IPS-NIHi7 (cell line): ENCODE results near the gene TPH1.
"Not testable (repeated sequence)": the region's sequence is repeated elsewhere in the genome, so short reads cannot be mapped to it uniquely, and the experiment has no call there.

ENCODE experiments used
- DNase-seq: peaks from one replicate; pipeline ENCODE4 v3.0.0; 2012; ENCODE audit warnings: mixed read lengths; ENCODE audit errors: extremely low spot score

TPH1 gene

DNA sequence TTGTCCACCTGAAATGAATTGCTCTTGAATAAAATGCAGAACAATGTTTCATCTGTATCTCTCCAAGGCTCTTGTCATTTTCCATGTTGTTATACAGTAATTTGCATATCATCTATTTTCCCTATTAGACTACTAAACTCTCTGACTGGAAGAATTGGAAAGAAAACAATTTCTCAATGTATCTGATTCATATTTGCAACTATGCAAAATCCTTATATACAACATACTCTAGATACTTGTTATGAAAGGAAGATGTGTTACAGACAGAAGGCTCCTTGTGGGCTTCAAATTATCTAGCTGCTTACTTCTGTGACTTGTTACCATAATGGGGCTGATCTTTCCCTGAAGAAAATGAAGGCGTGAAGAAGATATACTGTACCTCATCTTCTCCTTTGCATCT is 23.6 kb downstream of the TPH1 start:
- no peak for DNase-seq

DNA sequence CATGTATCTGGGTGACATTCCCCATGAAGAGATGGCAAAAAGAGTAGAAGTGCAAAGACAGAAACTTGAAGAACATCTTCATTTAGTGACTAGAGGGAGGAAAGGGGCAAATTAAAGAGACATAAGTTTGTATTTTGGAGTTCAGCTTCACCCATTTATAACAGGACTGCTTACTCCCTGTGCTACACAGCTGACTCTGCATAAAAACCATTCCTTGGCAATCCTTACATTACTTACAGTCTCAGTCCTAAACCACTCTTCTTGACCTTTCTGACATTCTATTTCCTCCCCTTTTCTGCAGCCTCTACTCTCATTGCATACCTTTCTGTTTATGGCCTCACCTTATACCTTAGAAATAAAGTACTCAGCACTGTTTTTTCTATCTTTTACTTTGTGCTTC is 26.4 kb downstream of the TPH1 start:
- DNase-seq: no peak

DNA sequence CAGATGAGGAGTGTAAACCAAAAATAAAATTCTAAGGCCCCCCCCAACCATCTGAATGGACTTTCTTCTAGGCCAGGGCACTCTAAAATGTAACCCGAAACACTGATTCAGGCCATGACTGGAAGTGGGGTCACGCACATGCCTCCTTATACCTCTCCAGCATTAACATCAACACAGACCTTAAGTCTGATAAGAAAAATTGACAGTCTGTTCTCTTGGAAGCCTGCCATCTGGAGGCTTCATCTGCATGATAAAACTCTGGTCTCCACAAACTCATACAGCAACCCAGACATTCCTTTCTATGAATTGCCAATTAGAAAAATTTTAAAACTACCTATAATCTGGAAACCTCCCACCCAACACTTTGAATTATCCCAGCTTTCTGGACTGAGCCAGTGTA is 29.3 kb downstream of the TPH1 start:
- DNase-seq: no peak

DNA sequence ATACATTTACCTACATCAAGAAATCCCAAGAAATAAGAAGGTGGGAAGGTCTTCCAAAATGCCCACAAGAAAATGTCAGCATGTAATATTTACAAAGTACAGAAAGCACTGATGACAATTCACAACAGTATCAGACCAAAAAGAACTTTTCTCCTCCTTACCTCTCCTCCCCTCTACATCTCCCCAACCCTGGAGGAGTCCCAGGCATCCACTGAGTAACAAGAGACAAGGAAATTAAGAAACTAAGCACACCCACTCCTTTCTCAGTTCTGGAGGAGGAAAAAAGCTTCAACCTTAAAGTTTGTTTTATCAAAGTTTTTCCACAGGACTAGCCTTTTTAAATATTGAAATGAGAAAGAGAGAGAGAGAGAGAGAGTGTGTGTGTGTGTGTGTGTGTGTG is 31.2 kb downstream of the TPH1 start:
- DNase-seq: no peak

DNA sequence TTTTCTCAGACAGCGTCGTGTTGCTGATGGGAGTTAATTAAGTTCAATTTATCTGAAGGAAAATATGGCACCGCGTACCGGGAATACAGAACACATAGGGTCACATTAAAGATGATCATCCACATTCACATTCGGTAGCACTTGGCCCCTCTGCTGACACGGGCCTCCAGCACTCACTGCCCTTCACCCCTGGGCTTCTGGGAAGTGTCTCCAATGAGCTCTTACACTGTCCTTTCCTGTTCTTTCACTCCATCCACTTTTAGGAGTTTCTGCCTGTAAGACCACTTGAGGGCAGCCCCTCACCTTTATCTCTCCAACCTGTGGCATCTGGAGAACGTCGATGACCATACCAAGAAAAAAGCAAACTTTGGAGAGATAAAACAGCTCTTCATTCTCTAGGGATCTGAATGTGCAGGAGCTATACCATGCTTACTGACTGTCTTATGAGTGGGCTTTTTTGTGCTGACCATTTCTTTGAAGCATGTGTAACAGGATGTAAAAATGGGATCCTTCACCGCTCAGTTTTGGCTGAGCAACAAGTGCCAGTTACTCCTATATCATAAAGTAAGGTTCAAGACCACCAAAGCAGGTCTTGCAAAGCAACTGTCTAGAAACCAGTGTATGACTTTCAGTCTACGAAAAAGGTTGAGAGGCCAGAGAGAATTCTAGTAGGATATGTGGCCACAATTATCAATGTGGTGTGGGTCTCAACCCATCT is 32.1 kb downstream of the TPH1 start:
- DNase-seq: peak; percentile 19

DNA sequence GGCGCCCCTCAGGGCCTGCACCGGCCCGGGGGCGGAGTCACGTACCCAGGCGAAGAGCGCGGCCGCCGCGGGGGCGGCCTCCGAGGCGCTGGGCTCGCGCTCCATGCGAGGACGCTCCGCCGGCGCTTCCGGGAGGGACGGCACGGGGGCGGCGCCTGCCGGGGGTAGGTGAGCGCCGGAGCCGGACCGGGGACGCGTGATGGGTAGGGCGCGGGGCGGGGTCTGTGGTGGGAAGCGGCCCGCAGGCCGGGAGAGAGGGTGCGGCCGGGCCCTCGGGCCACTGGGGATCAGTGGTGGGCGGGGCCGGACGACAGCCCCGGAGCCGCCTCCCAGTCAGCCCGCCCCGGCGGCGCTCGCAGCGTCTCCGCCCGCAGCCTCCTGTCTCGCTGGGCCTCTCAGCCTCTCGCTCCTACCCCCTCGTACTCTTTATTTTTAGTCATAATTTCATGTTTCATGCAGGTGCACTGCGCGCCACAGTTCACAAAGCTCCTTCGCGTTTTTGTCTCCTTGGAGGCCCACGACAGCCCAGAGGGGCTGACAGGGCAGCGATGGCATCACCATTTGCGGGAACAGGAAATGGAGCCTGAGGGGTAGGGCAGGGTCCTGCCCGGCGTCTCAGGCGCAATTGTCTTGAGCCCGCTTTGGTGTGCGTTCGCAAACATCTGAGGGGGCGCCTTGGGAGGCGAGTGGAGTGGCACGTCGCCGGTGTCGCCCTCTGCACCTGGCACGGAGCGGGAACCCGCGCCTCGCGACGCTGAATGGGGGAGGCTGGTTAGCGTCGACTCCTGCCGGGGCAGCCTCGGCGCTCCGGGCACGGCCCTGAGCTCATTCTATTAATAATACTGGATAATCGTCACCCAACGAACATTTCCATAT is 32.9 kb downstream of the TPH1 start, which contains the start of gene SERGEF:
SERGEF (minus strand) TSS at position 142 of the 876 bp plus-strand sequence; CDS start at position 105, 37 bp downstream.
- peak; percentile 97 for DNase-seq

DNA sequence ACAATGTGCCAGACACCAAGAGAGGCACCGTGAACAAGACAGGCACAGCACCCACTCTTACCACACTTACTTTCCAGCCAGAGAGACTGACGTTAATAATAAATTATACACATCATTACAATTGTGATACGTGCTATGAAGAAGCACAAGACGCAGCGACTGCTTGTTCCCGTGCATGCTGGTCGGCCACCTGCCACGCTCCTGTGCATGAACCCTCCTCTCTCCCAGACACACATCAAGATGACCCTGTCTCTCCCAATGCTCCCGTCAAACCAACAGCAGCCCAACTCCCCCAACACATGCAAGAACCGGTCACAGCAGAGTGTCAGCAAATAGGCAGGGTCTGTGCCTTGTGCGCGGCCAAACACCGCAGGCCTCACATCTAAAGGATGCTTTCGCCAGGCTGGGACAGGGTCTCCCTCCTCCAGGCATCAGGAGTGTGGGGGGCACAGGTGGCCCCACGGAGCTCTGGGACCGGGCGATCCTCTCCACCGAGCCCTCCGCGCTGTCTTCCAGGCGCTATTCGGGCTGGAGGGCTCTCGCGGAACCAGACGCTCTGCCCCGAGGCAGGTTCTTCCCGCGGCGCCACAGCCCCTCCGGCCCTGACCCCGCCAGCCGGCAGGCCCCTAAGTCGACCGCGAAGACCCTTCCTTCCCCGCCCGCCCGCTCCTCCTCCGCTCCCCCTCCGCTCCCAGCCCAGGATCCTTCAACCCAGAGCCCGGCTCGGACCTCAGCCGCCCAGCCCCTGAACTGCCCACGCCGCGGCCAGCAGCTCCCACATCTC is 33.8 kb downstream of the TPH1 start:
- DNase-seq: peak; percentile 35

DNA sequence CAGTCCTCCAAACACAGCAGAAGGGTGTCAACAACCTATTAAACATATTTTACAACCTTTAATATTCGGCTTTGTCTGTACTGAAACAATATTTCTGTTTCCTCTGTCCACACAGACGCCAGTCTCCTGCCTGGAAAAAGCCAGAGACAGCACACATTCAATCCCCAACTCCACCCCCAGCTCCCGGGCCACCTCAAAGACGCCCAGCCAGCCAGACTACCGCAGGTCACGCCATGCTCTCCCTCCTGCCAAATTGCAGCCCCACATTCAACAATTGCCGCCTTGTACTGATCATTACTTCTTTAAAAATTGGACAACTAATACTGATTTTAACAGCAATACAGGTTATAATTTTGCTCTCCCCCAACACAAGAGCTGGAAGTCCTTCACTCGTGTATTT is 34.4 kb downstream of the TPH1 start:
- no peak for DNase-seq

DNA sequence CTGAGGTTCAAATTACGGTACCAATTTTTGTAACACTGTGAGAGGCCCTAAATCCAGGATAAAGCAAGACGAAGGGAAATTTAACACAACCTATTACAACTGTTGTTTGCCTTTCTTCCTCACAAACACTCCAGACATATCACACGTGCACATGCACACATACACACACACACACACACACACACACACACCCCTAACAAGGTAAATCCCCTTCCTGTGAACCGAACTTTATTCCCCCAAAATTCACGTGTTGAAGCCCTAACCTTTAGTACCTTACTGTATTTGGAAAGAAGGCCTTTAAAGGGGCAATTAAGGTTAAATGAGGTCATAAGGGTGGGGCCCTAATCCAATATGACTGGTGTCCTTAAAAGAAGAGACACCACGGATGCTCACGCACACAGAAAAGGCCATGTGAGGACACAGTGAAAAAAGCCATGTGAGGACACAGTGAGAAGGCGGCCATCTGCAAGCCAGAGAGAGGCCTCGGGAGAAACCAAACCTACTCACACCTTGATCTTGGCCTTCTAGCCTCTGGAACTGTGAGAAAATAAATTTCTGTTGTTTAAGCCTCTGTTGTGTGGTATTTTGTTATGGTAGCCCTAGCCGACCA is 35.0 kb downstream of the TPH1 start:
- no peak for DNase-seq

DNA sequence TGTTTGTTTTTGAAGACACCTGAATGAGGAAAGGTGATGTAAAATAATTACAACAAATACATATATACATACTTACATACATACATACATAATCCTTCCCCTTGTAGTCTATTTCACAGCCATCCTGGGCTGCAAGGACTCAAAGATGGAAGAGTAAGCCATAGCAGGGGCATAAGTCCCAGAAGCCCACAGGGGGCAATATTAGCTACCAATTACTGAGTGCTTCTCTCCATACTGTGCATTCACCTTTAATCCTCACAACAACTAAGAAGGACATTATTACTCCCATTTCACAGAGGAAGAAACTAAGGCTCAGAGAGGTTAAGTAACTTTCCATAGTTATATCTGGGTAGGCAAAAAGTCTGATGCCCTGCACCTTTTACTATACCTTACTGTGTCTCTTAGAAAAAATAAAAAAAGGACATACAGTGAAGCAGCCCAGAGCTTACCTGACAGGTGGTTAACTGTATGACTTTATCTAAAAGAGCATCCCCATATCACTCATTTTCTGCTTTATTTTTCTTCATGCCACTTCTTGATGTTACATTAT is 35.9 kb downstream of the TPH1 start:
- DNase-seq: no peak

DNA sequence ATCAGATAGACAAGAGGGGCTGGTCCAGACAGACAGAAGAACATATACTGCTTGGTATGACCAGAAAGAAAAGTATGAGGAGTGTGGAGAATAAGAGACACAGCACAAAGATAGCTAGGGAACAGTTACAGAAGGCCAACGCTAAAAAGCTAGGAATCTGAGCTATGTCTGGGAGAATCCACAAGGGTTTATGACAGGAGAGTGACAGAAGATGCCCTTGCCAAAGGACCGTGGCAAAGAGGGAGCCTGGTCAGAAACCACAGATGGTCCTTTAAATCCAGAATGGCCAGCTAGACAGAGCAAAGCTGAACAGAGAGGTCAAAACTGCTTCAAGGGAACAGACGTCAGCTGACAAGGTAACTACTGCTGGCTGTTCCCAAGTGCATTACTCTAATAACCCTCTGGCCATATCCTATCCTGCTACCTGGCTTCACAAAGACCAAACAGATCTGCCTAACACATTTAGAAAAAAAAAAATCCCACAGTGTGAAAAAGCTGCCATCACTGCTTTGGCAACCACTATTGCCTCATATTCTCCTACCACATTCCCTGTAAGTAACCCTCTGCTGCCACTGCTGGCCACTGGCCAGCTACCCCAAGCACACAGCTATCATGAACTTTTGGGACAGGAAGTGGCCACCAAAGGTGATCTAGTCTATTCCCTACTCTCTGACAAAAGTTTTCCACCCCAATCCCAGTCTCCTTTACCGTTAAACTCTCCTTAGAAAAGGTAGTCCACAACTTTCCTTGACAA is 40.5 kb downstream of the TPH1 start:
- DNase-seq: no peak

DNA sequence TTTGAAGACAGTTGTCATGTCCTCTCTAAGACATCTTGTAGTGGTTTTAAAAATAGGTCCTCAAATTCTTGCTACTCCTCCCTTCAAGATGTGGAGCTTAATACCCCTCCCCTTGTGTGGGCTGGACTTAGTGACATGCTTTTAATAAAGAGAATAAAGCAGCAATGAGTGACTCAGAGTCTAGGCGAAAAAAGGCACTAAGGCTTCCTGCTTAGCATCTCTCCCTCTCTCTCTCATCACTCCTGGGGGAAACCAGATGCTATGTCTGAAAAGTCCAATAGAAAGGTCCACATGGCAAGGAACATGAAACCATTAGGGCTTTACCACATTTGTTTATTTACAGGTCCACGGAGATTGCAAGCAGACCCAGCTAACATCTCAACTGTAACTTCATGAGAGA is 44.9 kb downstream of the TPH1 start:
- DNase-seq: no peak

DNA sequence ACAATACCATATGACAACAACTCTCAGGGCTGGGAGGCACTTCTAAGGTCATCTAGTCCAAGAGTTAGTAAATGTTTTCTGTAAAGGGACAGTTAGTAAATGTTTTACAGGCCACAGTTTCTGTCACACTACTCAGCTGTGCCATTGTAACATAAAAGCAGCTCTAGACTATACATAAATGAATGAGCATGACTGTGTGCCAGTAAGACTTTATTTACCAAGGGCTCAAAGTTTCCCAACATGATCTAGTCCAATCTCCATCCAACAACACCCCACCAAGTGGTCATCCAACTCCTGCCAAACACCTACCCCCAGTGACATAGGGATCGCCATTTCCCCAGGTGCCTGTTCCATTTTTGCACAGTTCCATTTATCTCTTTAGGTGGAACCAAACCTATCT is 45.3 kb downstream of the TPH1 start:
- DNase-seq: no peak

DNA sequence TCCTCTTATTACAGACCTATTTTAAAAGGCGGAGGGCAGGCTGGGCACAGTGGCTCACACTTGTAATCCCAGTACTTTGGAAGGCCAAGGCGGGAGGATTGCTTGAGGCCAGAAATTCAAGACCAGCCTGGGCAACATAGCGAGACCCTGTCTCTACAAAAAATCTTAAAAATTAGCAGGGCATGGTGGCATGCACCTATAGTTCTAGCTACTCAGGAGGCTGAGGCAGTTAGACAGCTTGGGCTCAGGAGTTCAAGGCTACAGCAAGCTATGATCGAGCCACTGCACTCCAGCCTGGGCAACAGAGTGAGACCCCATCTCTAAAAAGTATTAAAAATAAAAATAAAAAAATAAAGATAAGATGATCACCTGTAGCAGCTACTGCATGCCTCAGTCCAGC is 45.9 kb downstream of the TPH1 start:
- DNase-seq: not testable (repeated sequence)
